A375 (cell line): Measurements from ENCODE around the gene MGAT5B. TPM values are rescaled to one million over a fixed set of nuclear protein-coding genes. Genes with fewer than 3 reads are reported as not detected.

Experiments used
- total RNA-seq: library from RNA; depleted of rRNA; stranded (reverse); fragments of >200 nt; shearing (Covaris generic); gene quantifications from 2 replicates; pipeline ENCODE4 v1.2.3, GENCODE V29; 2014; rRNA removed

MGAT5B gene
- total RNA-seq: 9.9 and 15.8 TPM in 2 replicates

GRCh38 chr17:76868176-76868668 lies at the start of gene MGAT5B:
MGAT5B (plus strand) TSS chr17:76868404; CDS start chr17:76869030, 626 bp downstream.

Other genes starting within 250 kb of the MGAT5B start
- not detected in 2 replicates for gene ST6GALNAC1, start 224.6 kb upstream of the MGAT5B start, total RNA-seq
- gene MXRA7, start 157.4 kb upstream of the MGAT5B start, total RNA-seq: 49.4 and 57.9 TPM in 2 replicates
- 31.8 and 33.3 TPM in 2 replicates for gene JMJD6, start 141.8 kb upstream of the MGAT5B start, total RNA-seq
- 37.5 and 40.5 TPM in 2 replicates for gene METTL23, start 141.6 kb upstream of the MGAT5B start, total RNA-seq
- 460 and 490 TPM in 2 replicates for gene SRSF2, start 131.1 kb upstream of the MGAT5B start, total RNA-seq
- gene MFSD11, start 130.3 kb upstream of the MGAT5B start, total RNA-seq: 10.0 and 14.7 TPM in 2 replicates